Activated CD8-positive, alpha-beta memory T cell treated with anti-CD3 and anti-CD28 coated beads, Interleukin-2, amount 10 ng/mL, durations not matched to agents 7 days and 5 days (primary cell): Measurements from ENCODE around the gene CRK. TPM values are rescaled to one million over a fixed set of nuclear protein-coding genes. Genes with fewer than 3 reads are reported as not detected.
"Not testable (repeated sequence)": the region's sequence is repeated elsewhere in the genome, so short reads cannot be mapped to it uniquely, and the experiment has no call there.

Experiments
- ATAC-seq: fragments of 150-1000 bp; cut with Tn5 transposase; one replicate; pipeline ENCODE4 v1.10.0; 2021; ENCODE audit warnings: moderate library complexity
- CTCF ChIA-PET: fragments of 350-600 bp; sonication (Branson Sonifier 250); formaldehyde crosslinking; loops from one replicate; lab custom pipeline; 2021; ENCODE audit warnings: antibody characterized with exemption; lab: Charles Lee
- DNase-seq: peaks from one replicate; pipeline ENCODE4 v3.0.0-alpha.2; 2020
- H3K27ac Mint-ChIP-seq: one replicate; pipeline ENCODE4 v1.8.0; 2021; ENCODE audit warnings: mild to moderate bottlenecking, mixed read lengths
- H3K27me3 Mint-ChIP-seq: one replicate; pipeline ENCODE4 v1.8.0; 2021; ENCODE audit warnings: mixed read lengths
- H3K36me3 Mint-ChIP-seq: one replicate; pipeline ENCODE4 v1.8.0; 2021; ENCODE audit warnings: mild to moderate bottlenecking, mixed read lengths
- H3K4me1 Mint-ChIP-seq: one replicate; pipeline ENCODE4 v1.8.0; 2021; ENCODE audit warnings: mixed read lengths
- H3K4me3 Mint-ChIP-seq: one replicate; pipeline ENCODE4 v1.8.0; 2021; ENCODE audit warnings: mild to moderate bottlenecking, moderate library complexity, mixed read lengths
- H3K9me3 Mint-ChIP-seq: one replicate; pipeline ENCODE4 v1.8.0; 2022; ENCODE audit warnings: low read depth, mixed read lengths
- total RNA-seq, 2 experiments: library from RNA; stranded (reverse); gene quantifications; one replicate each; pipeline ENCODE4 v1.2.3, GENCODE V29; 2021

CRK gene
- total RNA-seq, 2 experiments from 2014 or later: 18.3 to 20.7 TPM

- H3K4me1 Mint-ChIP-seq: peaks cover 43% of the 10 kb centered on the region
- H3K27me3 Mint-ChIP-seq: no peaks in the 10 kb centered on the region
- no peaks in the 10 kb centered on the region for H3K9me3 Mint-ChIP-seq
- DNase-seq (no peak), ATAC-seq (no peak)
- H3K27ac Mint-ChIP-seq: peak overlapping the region; percentile 77
- peaks cover 33% of the 10 kb centered on the region for H3K36me3 Mint-ChIP-seq
- H3K4me3 Mint-ChIP-seq: peak overlapping the region; percentile 95
- CTCF ChIA-PET: interaction anchor here (0.6 to 1.6 kb wide), 5 partner anchors 12 to 119 kb away, joined by 3 to 13 read pairs (median 4); partner anchors contain the start of gene INPP5K
These were observed 58.0 kb downstream of the CRK start for GRCh38 chr17:1398028-1398427.

- not testable (repeated sequence) for H3K27ac Mint-ChIP-seq, H3K27me3 Mint-ChIP-seq, DNase-seq, H3K4me3 Mint-ChIP-seq, H3K9me3 Mint-ChIP-seq, ATAC-seq
- CTCF ChIA-PET: interaction anchor here (1.2 to 1.4 kb wide), 2 partner anchors 31 to 234 kb away, joined by 3 to 5 read pairs; no protein-coding TSS in a partner anchor
- Mint-ChIP-seq H3K36me3 (peaks cover 37% of the 10 kb centered on the region), H3K4me1 (peaks cover 58% of the 10 kb centered on the region)
These were observed 60.0 kb downstream of the CRK start for GRCh38 chr17:1395876-1396665.

DNA sequence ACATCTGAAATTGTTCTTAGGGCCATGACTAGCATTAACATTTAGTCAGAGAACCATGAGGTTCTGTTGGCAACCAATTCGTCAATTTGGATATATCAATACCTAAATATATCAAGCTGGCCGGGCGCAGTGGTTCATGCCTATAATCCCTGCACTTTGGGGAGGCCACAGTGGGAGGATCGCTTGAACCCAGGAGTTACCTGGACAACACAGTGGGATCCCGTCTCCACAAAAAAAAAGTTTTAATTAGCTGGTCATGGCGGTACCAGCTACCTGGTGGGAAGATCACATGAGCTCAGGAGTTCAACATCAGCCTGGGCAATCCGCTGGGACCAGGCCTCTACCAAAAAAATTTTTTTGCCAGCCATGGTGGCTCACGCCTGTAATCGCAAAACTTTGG is 64.5 kb downstream of the CRK start:
- H3K27ac Mint-ChIP-seq: no peak overlapping the region
- no peaks in the 10 kb centered on the region for H3K9me3 Mint-ChIP-seq
- H3K27me3 Mint-ChIP-seq: no peaks in the 10 kb centered on the region
- H3K4me3 Mint-ChIP-seq: no peak overlapping the region
- peaks cover 65% of the 10 kb centered on the region for H3K4me1 Mint-ChIP-seq
- CTCF ChIA-PET: interaction anchor here (1.2 to 3.1 kb wide), 6 partner anchors 8 to 141 kb away, joined by 3 to 17 read pairs (median 4); partner anchors contain the start of genes INPP5K and YWHAE
- peaks cover 21% of the 10 kb centered on the region for H3K36me3 Mint-ChIP-seq
- DNase-seq (no peak), ATAC-seq (no peak)

DNA sequence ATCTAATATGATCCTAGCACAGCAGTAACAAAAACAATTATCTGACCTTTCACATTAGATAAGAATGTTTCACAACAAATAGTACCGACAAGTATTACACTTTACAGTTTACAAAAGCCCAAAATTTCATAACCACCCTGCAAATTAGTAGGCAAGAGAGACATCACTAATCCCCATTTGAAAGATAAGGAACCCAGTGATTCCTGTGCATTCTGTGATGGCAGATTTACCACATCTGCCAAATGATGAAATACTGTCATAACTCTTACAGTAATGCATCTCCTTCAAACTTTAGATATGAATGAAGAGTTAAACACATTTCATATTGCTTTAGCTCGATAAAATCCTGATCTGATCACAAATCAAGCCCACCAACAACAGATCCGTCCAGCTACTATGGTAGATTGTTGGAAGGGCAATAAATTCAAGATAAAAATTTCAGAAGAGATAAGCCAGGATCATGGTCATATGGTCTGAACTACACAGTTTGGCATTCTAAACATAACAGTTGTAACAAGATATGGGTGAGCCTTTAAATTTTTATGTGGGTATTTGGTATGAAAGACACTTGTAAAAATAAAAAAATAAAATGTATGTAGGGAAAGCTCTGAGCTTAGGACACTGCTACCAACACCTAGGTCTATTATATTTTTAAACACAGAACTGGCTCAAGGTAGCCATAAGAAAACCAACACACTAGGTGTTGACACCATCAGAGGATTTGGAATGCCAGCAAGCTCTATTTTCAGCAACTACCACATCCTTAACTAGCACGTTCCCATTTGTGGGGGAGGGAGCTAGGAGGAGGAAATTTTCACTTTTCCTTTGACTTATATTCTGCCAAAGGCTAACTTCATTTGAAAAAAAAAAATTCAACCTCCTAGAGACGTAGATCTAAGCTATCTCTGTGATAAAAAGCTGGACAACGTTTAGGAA is 65.3 kb downstream of the CRK start:
- H3K4me1 Mint-ChIP-seq: peaks cover 63% of the 10 kb centered on the region
- peak overlapping the region; percentile 50 for H3K27ac Mint-ChIP-seq
- no peaks in the 10 kb centered on the region for H3K27me3 Mint-ChIP-seq
- ATAC-seq (no peak), DNase-seq (no peak)
- CTCF ChIA-PET: interaction anchor here (1.2 to 4.5 kb wide), 5 partner anchors 9 to 142 kb away, joined by 3 to 25 read pairs (median 4); partner anchors contain the start of genes INPP5K and YWHAE
- no peaks in the 10 kb centered on the region for H3K9me3 Mint-ChIP-seq
- no peak overlapping the region for H3K4me3 Mint-ChIP-seq
- H3K36me3 Mint-ChIP-seq: peaks cover 17% of the 10 kb centered on the region

DNA sequence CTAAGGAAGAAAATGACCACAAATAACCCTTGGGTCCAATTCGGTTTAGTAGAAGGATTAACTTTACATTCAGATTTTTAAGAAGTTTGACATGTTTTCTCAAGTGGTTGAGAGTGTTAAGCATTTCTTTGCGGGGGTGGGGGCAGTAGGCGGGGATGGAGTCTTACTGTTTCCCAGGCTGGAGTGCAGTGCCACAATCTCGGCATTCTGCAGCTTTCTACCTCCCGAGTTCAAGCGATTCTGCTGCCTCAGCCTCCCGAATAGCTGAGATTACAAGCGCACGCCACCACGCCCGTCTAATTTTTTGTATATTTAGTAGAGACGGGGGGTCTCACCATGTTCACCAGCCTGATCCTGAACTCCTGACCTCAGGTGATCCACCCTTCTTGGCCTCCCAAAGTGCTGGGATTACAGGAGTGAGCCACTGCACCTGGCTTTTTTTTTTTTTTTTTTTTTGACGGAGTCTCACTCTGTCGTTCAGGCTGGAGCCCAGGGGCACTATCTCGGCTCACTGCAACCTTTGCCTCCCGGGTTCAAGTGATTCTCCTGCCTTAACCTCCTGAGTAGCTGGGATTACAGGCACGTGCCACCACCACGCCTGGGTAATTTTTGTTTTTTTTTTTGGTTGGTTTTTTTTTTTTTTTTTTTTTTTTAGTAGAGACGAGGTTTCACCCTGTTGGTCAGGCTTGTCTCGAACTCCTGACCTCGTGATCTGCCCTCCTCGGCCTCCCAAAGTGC is 68.4 kb downstream of the CRK start:
- ATAC-seq, H3K27me3 Mint-ChIP-seq, H3K27ac Mint-ChIP-seq, DNase-seq, H3K4me3 Mint-ChIP-seq, H3K9me3 Mint-ChIP-seq: not testable (repeated sequence)
- peaks cover 15% of the 10 kb centered on the region for H3K36me3 Mint-ChIP-seq
- CTCF ChIA-PET: interaction anchor here (1.3 to 4.5 kb wide), 3 partner anchors 10 to 25 kb away, joined by 3 to 25 read pairs (median 4); no protein-coding TSS in a partner anchor
- peaks cover 46% of the 10 kb centered on the region for H3K4me1 Mint-ChIP-seq

DNA sequence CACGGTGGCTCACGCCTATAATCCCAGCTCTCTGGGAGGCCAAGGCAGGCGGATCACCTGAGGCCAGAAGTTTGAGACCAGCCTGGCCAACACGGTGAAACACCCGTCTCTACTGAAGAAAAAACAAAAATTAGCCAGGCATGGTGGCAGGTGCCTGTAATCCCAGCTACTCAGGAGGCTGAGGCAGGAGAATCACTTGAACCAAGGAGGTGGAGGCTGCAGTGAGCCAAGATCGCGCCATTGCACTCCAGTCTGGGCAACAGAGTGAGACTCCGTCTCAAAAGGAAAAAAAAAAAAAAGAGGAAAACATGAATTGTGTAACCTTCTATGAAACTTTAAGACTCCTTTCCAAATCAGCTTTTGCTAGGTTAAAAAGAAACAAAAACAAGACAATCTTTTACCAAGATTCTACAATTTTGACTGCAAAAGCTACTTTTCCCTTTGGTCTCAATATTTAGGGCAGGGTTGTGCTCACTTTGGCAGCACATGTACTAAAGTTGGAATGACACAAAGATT is 69.3 kb downstream of the CRK start:
- CTCF ChIA-PET: interaction anchor here (2.0 to 4.5 kb wide), 2 partner anchors 21 to 25 kb away, joined by 4 to 25 read pairs; no protein-coding TSS in a partner anchor
- H3K36me3 Mint-ChIP-seq: peaks cover 13% of the 10 kb centered on the region
- H3K27ac Mint-ChIP-seq, H3K4me3 Mint-ChIP-seq, ATAC-seq, H3K27me3 Mint-ChIP-seq, DNase-seq, H3K9me3 Mint-ChIP-seq: not testable (repeated sequence)
- H3K4me1 Mint-ChIP-seq: peaks cover 41% of the 10 kb centered on the region

DNA sequence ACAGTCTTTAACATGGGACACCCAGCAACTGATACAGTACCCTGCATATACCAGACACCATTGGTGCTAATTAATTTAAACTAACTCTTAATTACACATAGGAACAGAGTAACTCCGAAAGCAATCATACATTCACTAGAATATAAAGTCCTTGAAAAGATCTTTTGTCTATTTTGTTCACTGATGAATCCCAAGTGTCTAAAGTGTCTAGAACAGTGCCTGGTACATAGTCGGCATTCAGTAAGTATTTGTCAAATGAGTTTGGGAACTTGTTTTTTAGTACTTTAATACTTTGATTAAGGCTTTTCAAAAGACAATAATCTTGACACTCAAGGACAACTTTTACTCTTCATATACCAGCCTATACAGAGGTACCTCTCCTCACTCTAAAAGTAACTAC is 69.8 kb downstream of the CRK start:
- DNase-seq (no peak), ATAC-seq (no peak)
- H3K9me3 Mint-ChIP-seq: no peaks in the 10 kb centered on the region
- H3K4me3 Mint-ChIP-seq: no peak overlapping the region
- CTCF ChIA-PET: interaction anchor here (1.0 to 2.0 kb wide), 3 partner anchors 10 to 24 kb away, joined by 3 to 4 read pairs (median 4); no protein-coding TSS in a partner anchor
- H3K27me3 Mint-ChIP-seq: no peaks in the 10 kb centered on the region
- peaks cover 42% of the 10 kb centered on the region for H3K4me1 Mint-ChIP-seq
- peaks cover 17% of the 10 kb centered on the region for H3K36me3 Mint-ChIP-seq
- H3K27ac Mint-ChIP-seq: no peak overlapping the region

GRCh38 chr17:1385861-1386260 is 70.2 kb downstream of the CRK start:
- H3K27me3 Mint-ChIP-seq: no peaks in the 10 kb centered on the region
- H3K27ac Mint-ChIP-seq: no peak overlapping the region
- no peak overlapping the region for H3K4me3 Mint-ChIP-seq
- DNase-seq: no peak
- H3K9me3 Mint-ChIP-seq: no peaks in the 10 kb centered on the region
- no peak for ATAC-seq
- peaks cover 41% of the 10 kb centered on the region for H3K4me1 Mint-ChIP-seq
- peaks cover 17% of the 10 kb centered on the region for H3K36me3 Mint-ChIP-seq
- CTCF ChIA-PET: interaction anchor here (1.0 to 2.0 kb wide), 3 partner anchors 9 to 24 kb away, joined by 3 to 4 read pairs (median 4); no protein-coding TSS in a partner anchor

DNA sequence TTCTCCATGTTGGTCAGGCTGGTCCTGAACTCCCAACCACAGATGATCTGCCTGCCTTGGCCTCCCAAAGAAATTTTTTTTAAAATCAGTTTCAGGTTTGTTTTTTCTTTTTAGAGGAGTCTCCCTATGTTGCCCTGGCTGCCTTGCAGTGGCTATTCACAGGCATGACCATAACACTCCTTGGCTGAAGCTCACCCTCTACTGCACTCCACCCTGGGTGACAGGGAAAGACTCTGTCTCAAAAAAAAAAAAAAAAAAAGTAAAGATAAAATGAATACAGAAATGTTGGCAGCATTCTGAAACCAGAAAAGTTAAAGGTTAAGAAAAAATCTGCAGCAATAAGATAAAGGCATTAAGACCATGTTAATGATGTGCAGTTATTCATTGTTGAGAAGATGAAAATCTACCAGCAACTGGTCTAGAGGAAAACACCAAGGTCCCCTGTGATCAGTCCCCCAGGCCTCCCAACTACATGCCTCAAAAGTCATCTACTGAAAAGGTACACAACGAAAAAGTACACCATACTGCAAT is 71.1 kb downstream of the CRK start:
- no peak for DNase-seq
- H3K27ac Mint-ChIP-seq: peak overlapping the region; percentile 52
- H3K4me3 Mint-ChIP-seq: no peak overlapping the region
- H3K36me3 Mint-ChIP-seq: peaks cover 18% of the 10 kb centered on the region
- CTCF ChIA-PET: interaction anchor here (1.0 to 1.7 kb wide), 3 partner anchors 8 to 19 kb away, joined by 3 to 6 read pairs (median 4); no protein-coding TSS in a partner anchor
- H3K4me1 Mint-ChIP-seq: peaks cover 43% of the 10 kb centered on the region
- H3K9me3 Mint-ChIP-seq: no peaks in the 10 kb centered on the region
- ATAC-seq: no peak
- H3K27me3 Mint-ChIP-seq: no peaks in the 10 kb centered on the region

- ATAC-seq (peak; percentile 29), DNase-seq (peak; percentile 50)
- Mint-ChIP-seq H3K36me3 (peaks cover 18% of the 10 kb centered on the region), H3K4me3 (no peak overlapping the region), H3K27me3 (no peaks in the 10 kb centered on the region), H3K27ac (peak overlapping the region; percentile 58), H3K4me1 (peaks cover 68% of the 10 kb centered on the region), H3K9me3 (no peaks in the 10 kb centered on the region)
- CTCF ChIA-PET: interaction anchor here (1.2 to 2.9 kb wide), 5 partner anchors 8 to 250 kb away, joined by 3 to 31 read pairs (median 4); no protein-coding TSS in a partner anchor
These were observed 76.1 kb downstream of the CRK start for GRCh38 chr17:1379930-1380313.

DNA sequence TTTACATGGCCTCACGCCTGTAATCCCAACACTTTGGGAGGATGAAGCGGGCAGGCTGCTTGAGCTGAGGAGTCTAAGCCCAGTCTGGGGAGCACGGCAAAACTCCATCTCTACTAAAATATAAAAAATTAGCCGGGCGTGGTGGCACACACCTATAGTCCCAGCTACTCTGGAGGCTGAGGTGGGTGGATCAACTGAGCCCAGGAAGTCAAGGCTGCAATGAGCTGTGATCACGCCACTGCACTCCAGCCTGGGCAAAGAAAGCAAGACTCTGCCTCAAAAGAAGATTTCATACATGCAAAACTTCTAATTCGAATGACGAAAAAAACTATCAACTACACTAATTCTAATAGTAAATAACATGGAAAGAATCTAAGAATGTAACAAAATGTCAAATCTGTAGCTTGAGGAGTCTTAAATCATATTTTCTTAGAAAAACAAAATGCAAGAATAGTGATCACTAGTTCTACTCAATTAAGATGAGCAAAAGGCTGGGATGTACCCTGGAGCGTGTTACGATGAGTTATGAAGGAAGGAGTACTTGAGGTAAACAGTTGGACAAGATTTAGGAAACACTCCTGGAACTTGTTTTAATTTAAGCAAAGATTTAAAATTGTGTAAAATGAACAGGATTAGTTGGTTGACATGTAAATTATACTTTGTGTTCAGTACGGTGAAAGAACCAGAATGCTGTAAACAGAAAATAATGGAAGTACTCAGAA is 76.7 kb downstream of the CRK start:
- ATAC-seq: no peak
- no peaks in the 10 kb centered on the region for H3K9me3 Mint-ChIP-seq
- H3K27ac Mint-ChIP-seq: peak overlapping the region; percentile 58
- CTCF ChIA-PET: interaction anchor here (1.2 to 2.9 kb wide), 5 partner anchors 8 to 251 kb away, joined by 3 to 31 read pairs (median 4); no protein-coding TSS in a partner anchor
- peaks cover 19% of the 10 kb centered on the region for H3K36me3 Mint-ChIP-seq
- no peaks in the 10 kb centered on the region for H3K27me3 Mint-ChIP-seq
- no peak overlapping the region for H3K4me3 Mint-ChIP-seq
- no peak for DNase-seq
- H3K4me1 Mint-ChIP-seq: peaks cover 74% of the 10 kb centered on the region
